Esophagus muscularis mucosa (tissue), 4 donors: ENCODE data around the gene MSH4.

Experiments used
- CTCF ChIP-seq, 3 experiments: fragments of 200-600 bp in 2 of 3; fragments of 450-650 bp in 1 of 3; sonication (generic) in 2 of 3; IDR thresholded peaks; one replicate each; pipeline ENCODE4 v1.5.1; 2017 to 2019; ENCODE audit warnings: antibody characterized with exemption in 3 of 3, mild to moderate bottlenecking in 2 of 3, moderate library complexity in 1 of 3
- EP300 ChIP-seq: sonication (generic); formaldehyde crosslinking; IDR thresholded peaks from one replicate; pipeline ENCODE4 v1.6.1; 2017; ENCODE audit warnings: antibody characterized with exemption
- POLR2A ChIP-seq: fragments of 450-650 bp; IDR thresholded peaks from one replicate; pipeline ENCODE4 v1.6.1; 2017; ENCODE audit warnings: antibody characterized with exemption, moderate library complexity, mild to moderate bottlenecking, low read depth
- POLR2AphosphoS5 ChIP-seq, 2 donors: sonication (generic); formaldehyde crosslinking; IDR thresholded peaks; one replicate each; pipeline ENCODE4 v1.6.1; 2017; ENCODE audit warnings: antibody characterized with exemption in 2 of 2

- TF ChIP-seq CTCF (IDR thresholded peaks at IDR 0.05) (no peak), POLR2A (no peak), EP300 (no peak), POLR2AphosphoS5 (IDR thresholded peaks at IDR 0.05) (no peak)
Measured at GRCh38 chr1:75812065-75812464, 15.4 kb downstream of the MSH4 start.
